GM12875 (cell line): ENCODE results near the gene SETD2.
"Not testable (repeated sequence)": the region's sequence is repeated elsewhere in the genome, so short reads cannot be mapped to it uniquely, and the experiment has no call there.

Experiments
- H3K4me3 ChIP-seq: one replicate; pipeline ENCODE4 v1.5.1; 2011; ENCODE audit warnings: low read depth, low read length, control low read depth
- CTCF ChIP-seq: IDR thresholded peaks from 2 replicates; pipeline ENCODE4 v1.5.1; 2011; ENCODE audit warnings: low read depth, mild to moderate bottlenecking, control low read depth, inconsistent platforms, low read length, moderate library complexity, borderline replicate concordance; ENCODE audit not compliant: insufficient read depth

The SETD2 gene

DNA sequence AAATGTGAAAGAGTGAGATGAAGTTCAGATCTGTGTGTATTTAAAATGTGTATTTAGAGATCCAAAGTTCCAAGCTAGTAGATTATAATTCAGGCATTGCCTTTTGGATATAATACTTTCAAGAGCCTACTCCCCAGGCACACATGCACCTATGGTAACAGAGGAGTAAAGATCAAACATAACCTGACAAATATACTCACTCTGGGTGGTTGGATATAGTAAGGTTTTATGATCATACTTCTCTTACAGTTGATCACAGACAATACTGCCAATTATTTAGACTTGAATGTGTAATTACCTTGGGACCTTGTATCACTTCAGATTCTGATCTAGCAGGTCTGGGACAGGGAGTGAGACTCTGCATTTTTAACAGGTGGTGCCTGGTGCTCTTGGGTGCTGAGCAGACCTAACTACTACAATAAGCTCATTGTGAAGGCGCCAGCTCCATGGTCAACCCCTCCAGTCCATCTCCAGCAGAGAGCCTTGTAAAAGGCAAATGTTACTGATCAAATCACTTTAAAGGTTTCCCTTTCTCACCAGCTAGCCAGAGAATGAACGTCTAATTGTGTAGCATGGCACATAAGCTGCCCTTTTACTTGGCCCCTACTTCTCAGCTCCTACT lies 128.9 kb downstream of the SETD2 start:
- no peak for TF ChIP-seq CTCF
- no peak overlapping the region for H3K4me3 ChIP-seq

DNA sequence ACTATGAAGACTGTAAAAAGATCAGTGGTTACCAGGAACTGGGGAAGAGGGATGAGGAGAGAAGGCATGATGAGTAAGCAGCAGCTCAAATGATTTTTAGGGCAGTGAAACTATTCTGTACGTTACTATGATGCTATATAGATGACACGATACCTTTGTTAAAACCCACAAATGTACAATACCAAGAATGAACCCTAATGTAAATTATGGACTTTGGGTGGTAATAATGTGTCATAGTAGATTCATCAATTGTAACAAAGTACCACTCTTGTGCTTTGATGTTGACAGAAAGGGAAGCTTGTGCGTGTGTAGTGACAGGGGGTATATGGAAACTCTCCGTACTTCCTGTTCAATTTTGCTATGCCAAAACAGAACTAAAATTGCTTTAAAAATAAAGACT lies 132.9 kb downstream of the SETD2 start:
- not testable (repeated sequence) for H3K4me3 ChIP-seq

DNA sequence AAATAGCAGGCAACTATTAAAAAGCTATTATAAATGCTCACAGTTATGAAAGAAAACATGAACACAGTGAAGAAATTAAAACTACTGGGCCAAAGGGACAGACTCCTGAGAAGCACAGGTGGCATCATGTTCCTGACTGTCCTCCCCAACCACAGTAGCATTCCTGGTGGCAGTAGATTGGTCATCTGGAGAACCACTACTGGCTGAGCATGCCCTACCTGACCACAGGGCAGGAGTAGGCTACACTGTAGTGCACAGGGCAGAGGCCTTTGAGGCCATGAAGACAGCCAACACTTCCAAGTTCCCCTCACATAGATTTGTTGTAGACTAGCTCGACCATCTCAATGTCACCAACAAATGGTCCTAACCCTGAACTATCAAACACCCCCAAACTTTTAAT lies 135.2 kb downstream of the SETD2 start:
- no peak for TF ChIP-seq CTCF

DNA sequence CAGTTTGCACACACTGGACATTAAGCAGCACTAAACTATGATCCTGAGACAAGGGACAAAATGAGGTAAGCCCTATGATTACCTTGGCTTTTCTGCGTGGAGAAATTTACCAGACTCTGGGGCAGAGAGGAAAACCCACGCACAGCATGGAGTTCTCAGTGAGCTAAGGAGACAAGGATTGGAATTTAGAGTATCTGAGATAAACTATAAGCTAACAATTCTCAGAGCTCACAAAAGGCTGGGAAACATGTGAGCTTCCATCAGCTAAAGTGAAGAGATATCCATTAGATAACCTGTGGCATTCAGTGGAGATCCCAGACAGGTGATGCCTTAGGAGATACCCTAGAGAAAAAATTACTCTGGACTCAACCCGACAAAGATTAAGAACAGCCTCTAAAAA lies 135.8 kb downstream of the SETD2 start:
- no peak overlapping the region for H3K4me3 ChIP-seq
- TF ChIP-seq CTCF, result no peak

More for the DNA sequence above, 135.2 kb downstream of the SETD2 start:
- H3K4me3 ChIP-seq, result no peak overlapping the region

DNA sequence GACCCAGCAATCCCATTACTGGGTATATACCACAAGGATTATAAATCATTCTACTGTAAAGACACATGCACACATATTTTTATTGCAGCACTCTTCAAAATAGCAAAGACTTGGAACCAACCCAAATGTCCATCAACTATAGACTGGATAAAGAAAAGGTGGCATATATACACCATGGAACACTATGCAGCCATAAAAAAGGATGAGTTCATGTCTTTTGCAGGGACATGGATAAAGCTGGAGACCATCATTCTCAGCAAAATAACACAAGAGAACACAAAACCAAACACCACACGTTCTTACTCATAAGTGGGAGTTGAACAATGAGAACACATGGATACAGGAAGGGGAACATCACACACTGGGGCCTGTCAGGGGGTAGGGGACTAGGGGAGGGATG lies 137.5 kb downstream of the SETD2 start:
- not testable (repeated sequence) for H3K4me3 ChIP-seq

- no peak overlapping the region for H3K4me3 ChIP-seq
- TF ChIP-seq CTCF, result no peak
Observed at GRCh38 chr3:47024932-47025331, 139.0 kb downstream of the SETD2 start.

GRCh38 chr3:47022641-47023071 lies 141.3 kb downstream of the SETD2 start:
- H3K4me3 ChIP-seq, result no peak overlapping the region
- TF ChIP-seq CTCF, result no peak

DNA sequence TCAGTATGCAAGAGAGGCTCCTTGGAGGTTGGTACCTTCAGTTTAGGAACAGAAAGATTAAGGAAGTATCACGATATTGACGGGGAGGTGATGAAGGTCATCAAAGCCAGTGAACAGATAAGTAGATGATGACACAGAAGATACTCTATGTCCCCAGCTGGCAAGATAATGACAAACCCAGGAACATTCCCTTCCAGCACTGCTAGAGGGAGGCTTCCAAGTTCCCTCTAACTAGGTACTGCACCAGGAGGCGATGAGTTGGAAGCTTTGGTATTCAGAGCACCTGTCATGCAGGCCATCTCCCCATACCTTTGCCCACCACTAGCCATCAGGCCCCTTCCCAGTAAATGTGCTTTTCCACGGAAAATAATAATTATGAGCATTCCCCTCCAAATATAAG lies 143.6 kb downstream of the SETD2 start:
- no peak overlapping the region for H3K4me3 ChIP-seq
- no peak for TF ChIP-seq CTCF
